HepG2 (cell line): ENCODE data around the gene RREB1. TPM values are rescaled to one million over a fixed set of nuclear protein-coding genes. Genes with fewer than 3 reads are reported as not detected.
A peak's percentile ranks its signal among the peaks of the same experiment; 100 is the strongest.

Source experiments
- ATF6 ChIP-seq: sonication (generic); formaldehyde crosslinking; conservative IDR thresholded peaks from 2 replicates; pipeline ENCODE4 v1.4.0; 2020; ENCODE audit warnings: missing genetic modification reagents
- BHLHE40 ChIP-seq: IDR thresholded peaks from 2 replicates; pipeline ENCODE4 v1.6.1; 2011; ENCODE audit warnings: low read length, improper control_type of control experiment
- FOXA3 ChIP-seq: IDR thresholded peaks from 2 replicates; pipeline ENCODE4 v1.6.1; 2016; ENCODE audit warnings: missing genetic modification reagents, missing compliant biosample characterization
- GFI1 ChIP-seq: sonication (generic); formaldehyde crosslinking; IDR thresholded peaks from 2 replicates; pipeline ENCODE4 v1.5.0; 2020; ENCODE audit warnings: missing genetic modification reagents, mild to moderate bottlenecking, borderline replicate concordance
- HNF4G ChIP-seq, 2 experiments: sonication (generic) in 1 of 2; formaldehyde crosslinking in 1 of 2; IDR thresholded peaks; 2 replicates each; pipeline versions ENCODE4 v1.4.0 to v1.6.1; 2011 to 2020; ENCODE audit warnings: borderline replicate concordance in 2 of 2, low read depth in 2 of 2, mild to moderate bottlenecking in 2 of 2, low read length in 1 of 2, missing genetic modification reagents in 1 of 2, moderate library complexity in 1 of 2
- MXI1 ChIP-seq: IDR thresholded peaks from 3 replicates; pipeline ENCODE4 v1.6.1; 2012; ENCODE audit warnings: low read depth, low read length, inconsistent platforms, borderline replicate concordance
- PATZ1 ChIP-seq: sonication (generic); formaldehyde crosslinking; IDR thresholded peaks from 2 replicates; pipeline ENCODE4 v1.4.0; 2020; ENCODE audit warnings: missing genetic modification reagents
- RBM39 ChIP-seq: fragments of 200-400 bp; formaldehyde crosslinking; IDR thresholded peaks from one replicate; pipeline ENCODE4 v1.6.1; 2018; ENCODE audit warnings: antibody characterized with exemption, mild to moderate bottlenecking, low read depth, low read length; ENCODE audit not compliant: poor library complexity, severe bottlenecking
- SIN3B ChIP-seq: fragments of 150-350 bp; IDR thresholded peaks from 2 replicates; pipeline ENCODE4 v1.6.1; 2014; ENCODE audit warnings: low read length
- ZEB1 ChIP-seq: IDR thresholded peaks from 2 replicates; pipeline ENCODE4 v1.6.1; 2012; ENCODE audit warnings: mild to moderate bottlenecking, low read depth, inconsistent platforms; ENCODE audit not compliant: insufficient replicate concordance
- ZHX1 ChIP-seq: sonication (generic); formaldehyde crosslinking; IDR thresholded peaks from 2 replicates; pipeline ENCODE4 v1.8.1; 2022; ENCODE audit warnings: low read depth, mild to moderate bottlenecking, missing genetic modification reagents
- ZNF280B ChIP-seq: sonication (generic); formaldehyde crosslinking; IDR thresholded peaks from 2 replicates; pipeline ENCODE4 v1.5.0; 2020; ENCODE audit warnings: missing genetic modification reagents, mild to moderate bottlenecking, borderline replicate concordance
- ZNF543 ChIP-seq: sonication (generic); formaldehyde crosslinking; IDR thresholded peaks from 2 replicates; pipeline ENCODE4 v1.4.0; 2020; ENCODE audit warnings: mild to moderate bottlenecking, missing genetic modification reagents
- ZNF704 ChIP-seq: sonication (generic); formaldehyde crosslinking; IDR thresholded peaks from 2 replicates; pipeline ENCODE4 v1.8.1; 2023; ENCODE audit warnings: mild to moderate bottlenecking, inconsistent platforms, moderate library complexity, missing genetic modification reagents, borderline replicate concordance
- polyA plus RNA-seq, 8 experiments: library from polyadenylated mRNA; depleted of rRNA in 3 of 8; stranded (reverse) in 7 of 8; unstranded in 1 of 8; fragments of >200 nt; fragmentation: Illumina TruSeq in 4 of 8; extraction: Trizol in 4 of 8; gene quantifications; 2 replicates each; pipeline versions ENCODE4 v1.2.1 to v1.2.3, GENCODE V29; 2011 to 2016; ENCODE audit warnings: low read depth in 4 of 8, missing spikeins in 1 of 8, mixed read lengths in 1 of 8; ENCODE audit not compliant: insufficient read depth in 1 of 8
- total RNA-seq, 5 experiments: library from RNA; depleted of rRNA; stranded (reverse); fragments of >200 nt; fragmentation: Illumina TruSeq; extraction: Trizol; gene quantifications; 2 replicates each; pipeline ENCODE4 v1.2.3, GENCODE V29; 2016; ENCODE audit warnings: low read depth in 1 of 5

The RREB1 gene
- total and polyA plus RNA-seq, 2 of the 13 experiments (the other 11 are each of a cell fraction or from before 2014, with no cell fraction given): 6.1 to 23.2 TPM

GRCh38 chr6:7238900-7239589, 131.3 kb downstream of the RREB1 start (continued):
- peak; percentile 56; the same call in 1 of the 2 replicates for TF ChIP-seq ZNF543
- TF ChIP-seq MXI1: peak; percentile 98
- TF ChIP-seq FOXA3 (CRISPR knock-in tag): peak; percentile 37
- peak; percentile 76 for TF ChIP-seq ZEB1
- peak; percentile 59; the same call in 1 of the 2 replicates for TF ChIP-seq BHLHE40
- peak; percentile 51; the same call in 1 of the 2 replicates for TF ChIP-seq PATZ1 (CRISPR knock-in tag)
- no peak for TF ChIP-seq ATF6 (CRISPR knock-in tag)
- TF ChIP-seq GFI1 (CRISPR knock-in tag): peak; percentile 32; the same call in 1 of the 2 replicates
- peak; percentile 84 for TF ChIP-seq ZHX1 (CRISPR knock-in tag)
- peak; percentile 47 for TF ChIP-seq RBM39
- TF ChIP-seq HNF4G (IDR thresholded peaks at IDR 0.05; ENCODE audit: borderline replicate concordance, low read depth, low read length): peak; percentile 93
- peak; percentile 74 for TF ChIP-seq HNF4G (CRISPR knock-in tag; IDR thresholded peaks at IDR 0.05; ENCODE audit: borderline replicate concordance, low read depth)
- TF ChIP-seq ZNF704 (CRISPR knock-in tag): 0 out of 2 replicates have a peak, but pooled peaks have one; percentile 34
- TF ChIP-seq SIN3B: 0 out of 2 replicates have a peak, but pooled peaks have one; percentile 56
- peak; percentile 82; the same call in 1 of the 2 replicates for TF ChIP-seq ZNF280B (CRISPR knock-in tag)
